ENCODE data around the gene DYRK1B. TPM values are rescaled to one million over a fixed set of nuclear protein-coding genes. Genes with fewer than 3 reads are reported as not detected.
A peak's percentile ranks its signal among the peaks of the same experiment; 100 is the strongest.

The DYRK1B gene
- total and polyA plus RNA-seq, 2 experiments from 2014 or later: 6.5 to 8.6 TPM

DNA sequence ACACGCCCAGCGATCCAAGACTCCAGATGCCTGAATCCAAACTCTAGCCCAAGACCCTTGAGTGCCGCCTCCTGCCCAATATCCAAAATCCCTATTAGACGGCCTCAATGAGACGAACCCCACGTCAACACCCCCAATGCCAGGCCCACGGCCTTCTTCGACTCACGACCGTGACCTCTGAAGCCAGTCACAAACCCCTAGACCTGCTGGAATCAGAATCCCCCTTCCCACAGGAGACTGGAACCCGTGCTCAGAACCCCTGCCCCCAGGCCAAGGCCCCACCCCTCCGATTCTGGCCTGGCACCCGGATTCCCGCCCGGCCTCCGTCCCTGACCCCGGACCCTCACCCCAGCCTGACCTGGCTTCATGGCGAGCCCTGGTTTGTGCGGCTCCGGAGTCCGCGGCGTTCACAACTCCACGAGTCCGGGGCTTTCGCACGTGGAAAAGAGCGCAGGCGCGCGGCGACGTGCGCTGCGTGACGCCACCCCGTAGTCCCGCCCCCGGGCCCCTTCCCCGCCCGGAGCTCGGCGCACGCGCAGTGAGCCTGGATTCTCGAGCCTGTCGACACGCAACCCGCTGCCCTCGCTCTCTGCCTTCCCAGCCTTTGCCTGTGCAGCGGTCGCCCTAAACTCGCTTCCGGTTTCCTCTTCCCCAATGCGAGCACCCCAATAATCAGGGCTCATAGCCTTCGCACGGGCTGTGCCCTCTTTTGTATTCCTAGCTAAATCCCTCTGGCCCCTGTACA is 12.1 kb upstream of the DYRK1B start, which contains the start of gene FBL:
Gene FBL, minus strand, starts transcription at position 447 of the 745 bp plus-strand sequence. Its CDS starts 79 bp downstream, at position 368.
- DNase-seq (ENCODE audit: low spot score) (peak; percentile 94), ATAC-seq (peak; percentile 88)
- peak within 1 kb of the TSS; percentile 94 for H3K27ac Mint-ChIP-seq
- H3K36me3 ChIP-seq (ENCODE audit: insufficient read depth): no peaks in the 10 kb centered on the region; the same call in 1 of the 2 replicates
- peak within 1 kb of the TSS; percentile 90 for H3K4me2 ChIP-seq
- H4K20me1 ChIP-seq (replicated peaks; ENCODE audit: insufficient read depth): peaks cover 41% of the 10 kb centered on the region
- H3K27me3 Mint-ChIP-seq (ENCODE audit: insufficient read depth, low read depth, poor library complexity): peaks cover 6% of the 10 kb centered on the region
- TF ChIP-seq, protein P1, sequence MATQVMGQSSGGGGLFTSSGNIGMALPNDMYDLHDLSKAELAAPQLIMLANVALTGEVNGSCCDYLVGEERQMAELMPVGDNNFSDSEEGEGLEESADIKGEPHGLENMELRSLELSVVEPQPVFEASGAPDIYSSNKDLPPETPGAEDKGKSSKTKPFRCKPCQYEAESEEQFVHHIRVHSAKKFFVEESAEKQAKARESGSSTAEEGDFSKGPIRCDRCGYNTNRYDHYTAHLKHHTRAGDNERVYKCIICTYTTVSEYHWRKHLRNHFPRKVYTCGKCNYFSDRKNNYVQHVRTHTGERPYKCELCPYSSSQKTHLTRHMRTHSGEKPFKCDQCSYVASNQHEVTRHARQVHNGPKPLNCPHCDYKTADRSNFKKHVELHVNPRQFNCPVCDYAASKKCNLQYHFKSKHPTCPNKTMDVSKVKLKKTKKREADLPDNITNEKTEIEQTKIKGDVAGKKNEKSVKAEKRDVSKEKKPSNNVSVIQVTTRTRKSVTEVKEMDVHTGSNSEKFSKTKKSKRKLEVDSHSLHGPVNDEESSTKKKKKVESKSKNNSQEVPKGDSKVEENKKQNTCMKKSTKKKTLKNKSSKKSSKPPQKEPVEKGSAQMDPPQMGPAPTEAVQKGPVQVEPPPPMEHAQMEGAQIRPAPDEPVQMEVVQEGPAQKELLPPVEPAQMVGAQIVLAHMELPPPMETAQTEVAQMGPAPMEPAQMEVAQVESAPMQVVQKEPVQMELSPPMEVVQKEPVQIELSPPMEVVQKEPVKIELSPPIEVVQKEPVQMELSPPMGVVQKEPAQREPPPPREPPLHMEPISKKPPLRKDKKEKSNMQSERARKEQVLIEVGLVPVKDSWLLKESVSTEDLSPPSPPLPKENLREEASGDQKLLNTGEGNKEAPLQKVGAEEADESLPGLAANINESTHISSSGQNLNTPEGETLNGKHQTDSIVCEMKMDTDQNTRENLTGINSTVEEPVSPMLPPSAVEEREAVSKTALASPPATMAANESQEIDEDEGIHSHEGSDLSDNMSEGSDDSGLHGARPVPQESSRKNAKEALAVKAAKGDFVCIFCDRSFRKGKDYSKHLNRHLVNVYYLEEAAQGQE (IDR thresholded peaks at IDR 0.05; ENCODE audit: unreplicated experiment): no peak
- TF ChIP-seq POLR2AphosphoS5 (IDR thresholded peaks at IDR 0.05; ENCODE audit: low read depth) (peak; percentile 95), EZH2phosphoT487 (IDR thresholded peaks at IDR 0.05; ENCODE audit: unreplicated experiment) (no peak), JUNB (IDR thresholded peaks at IDR 0.05; ENCODE audit: unreplicated experiment) (no peak), STAT1 (IDR thresholded peaks at IDR 0.05; ENCODE audit: unreplicated experiment) (no peak), ZNF114 (CRISPR knock-in tag; IDR thresholded peaks at IDR 0.05) (no peak), NANOG (IDR thresholded peaks at IDR 0.05; ENCODE audit: borderline replicate concordance) (no peak), CREB1 (CRISPR knock-in tag; IDR thresholded peaks at IDR 0.05; ENCODE audit: low read depth) (peak; percentile 72)
- TF ChIP-seq, protein P2, sequence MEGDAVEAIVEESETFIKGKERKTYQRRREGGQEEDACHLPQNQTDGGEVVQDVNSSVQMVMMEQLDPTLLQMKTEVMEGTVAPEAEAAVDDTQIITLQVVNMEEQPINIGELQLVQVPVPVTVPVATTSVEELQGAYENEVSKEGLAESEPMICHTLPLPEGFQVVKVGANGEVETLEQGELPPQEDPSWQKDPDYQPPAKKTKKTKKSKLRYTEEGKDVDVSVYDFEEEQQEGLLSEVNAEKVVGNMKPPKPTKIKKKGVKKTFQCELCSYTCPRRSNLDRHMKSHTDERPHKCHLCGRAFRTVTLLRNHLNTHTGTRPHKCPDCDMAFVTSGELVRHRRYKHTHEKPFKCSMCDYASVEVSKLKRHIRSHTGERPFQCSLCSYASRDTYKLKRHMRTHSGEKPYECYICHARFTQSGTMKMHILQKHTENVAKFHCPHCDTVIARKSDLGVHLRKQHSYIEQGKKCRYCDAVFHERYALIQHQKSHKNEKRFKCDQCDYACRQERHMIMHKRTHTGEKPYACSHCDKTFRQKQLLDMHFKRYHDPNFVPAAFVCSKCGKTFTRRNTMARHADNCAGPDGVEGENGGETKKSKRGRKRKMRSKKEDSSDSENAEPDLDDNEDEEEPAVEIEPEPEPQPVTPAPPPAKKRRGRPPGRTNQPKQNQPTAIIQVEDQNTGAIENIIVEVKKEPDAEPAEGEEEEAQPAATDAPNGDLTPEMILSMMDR (conservative IDR thresholded peaks at IDR 0.05; ENCODE audit: low read depth in 2 of 2): no peak
- TF ChIP-seq, protein P3, sequence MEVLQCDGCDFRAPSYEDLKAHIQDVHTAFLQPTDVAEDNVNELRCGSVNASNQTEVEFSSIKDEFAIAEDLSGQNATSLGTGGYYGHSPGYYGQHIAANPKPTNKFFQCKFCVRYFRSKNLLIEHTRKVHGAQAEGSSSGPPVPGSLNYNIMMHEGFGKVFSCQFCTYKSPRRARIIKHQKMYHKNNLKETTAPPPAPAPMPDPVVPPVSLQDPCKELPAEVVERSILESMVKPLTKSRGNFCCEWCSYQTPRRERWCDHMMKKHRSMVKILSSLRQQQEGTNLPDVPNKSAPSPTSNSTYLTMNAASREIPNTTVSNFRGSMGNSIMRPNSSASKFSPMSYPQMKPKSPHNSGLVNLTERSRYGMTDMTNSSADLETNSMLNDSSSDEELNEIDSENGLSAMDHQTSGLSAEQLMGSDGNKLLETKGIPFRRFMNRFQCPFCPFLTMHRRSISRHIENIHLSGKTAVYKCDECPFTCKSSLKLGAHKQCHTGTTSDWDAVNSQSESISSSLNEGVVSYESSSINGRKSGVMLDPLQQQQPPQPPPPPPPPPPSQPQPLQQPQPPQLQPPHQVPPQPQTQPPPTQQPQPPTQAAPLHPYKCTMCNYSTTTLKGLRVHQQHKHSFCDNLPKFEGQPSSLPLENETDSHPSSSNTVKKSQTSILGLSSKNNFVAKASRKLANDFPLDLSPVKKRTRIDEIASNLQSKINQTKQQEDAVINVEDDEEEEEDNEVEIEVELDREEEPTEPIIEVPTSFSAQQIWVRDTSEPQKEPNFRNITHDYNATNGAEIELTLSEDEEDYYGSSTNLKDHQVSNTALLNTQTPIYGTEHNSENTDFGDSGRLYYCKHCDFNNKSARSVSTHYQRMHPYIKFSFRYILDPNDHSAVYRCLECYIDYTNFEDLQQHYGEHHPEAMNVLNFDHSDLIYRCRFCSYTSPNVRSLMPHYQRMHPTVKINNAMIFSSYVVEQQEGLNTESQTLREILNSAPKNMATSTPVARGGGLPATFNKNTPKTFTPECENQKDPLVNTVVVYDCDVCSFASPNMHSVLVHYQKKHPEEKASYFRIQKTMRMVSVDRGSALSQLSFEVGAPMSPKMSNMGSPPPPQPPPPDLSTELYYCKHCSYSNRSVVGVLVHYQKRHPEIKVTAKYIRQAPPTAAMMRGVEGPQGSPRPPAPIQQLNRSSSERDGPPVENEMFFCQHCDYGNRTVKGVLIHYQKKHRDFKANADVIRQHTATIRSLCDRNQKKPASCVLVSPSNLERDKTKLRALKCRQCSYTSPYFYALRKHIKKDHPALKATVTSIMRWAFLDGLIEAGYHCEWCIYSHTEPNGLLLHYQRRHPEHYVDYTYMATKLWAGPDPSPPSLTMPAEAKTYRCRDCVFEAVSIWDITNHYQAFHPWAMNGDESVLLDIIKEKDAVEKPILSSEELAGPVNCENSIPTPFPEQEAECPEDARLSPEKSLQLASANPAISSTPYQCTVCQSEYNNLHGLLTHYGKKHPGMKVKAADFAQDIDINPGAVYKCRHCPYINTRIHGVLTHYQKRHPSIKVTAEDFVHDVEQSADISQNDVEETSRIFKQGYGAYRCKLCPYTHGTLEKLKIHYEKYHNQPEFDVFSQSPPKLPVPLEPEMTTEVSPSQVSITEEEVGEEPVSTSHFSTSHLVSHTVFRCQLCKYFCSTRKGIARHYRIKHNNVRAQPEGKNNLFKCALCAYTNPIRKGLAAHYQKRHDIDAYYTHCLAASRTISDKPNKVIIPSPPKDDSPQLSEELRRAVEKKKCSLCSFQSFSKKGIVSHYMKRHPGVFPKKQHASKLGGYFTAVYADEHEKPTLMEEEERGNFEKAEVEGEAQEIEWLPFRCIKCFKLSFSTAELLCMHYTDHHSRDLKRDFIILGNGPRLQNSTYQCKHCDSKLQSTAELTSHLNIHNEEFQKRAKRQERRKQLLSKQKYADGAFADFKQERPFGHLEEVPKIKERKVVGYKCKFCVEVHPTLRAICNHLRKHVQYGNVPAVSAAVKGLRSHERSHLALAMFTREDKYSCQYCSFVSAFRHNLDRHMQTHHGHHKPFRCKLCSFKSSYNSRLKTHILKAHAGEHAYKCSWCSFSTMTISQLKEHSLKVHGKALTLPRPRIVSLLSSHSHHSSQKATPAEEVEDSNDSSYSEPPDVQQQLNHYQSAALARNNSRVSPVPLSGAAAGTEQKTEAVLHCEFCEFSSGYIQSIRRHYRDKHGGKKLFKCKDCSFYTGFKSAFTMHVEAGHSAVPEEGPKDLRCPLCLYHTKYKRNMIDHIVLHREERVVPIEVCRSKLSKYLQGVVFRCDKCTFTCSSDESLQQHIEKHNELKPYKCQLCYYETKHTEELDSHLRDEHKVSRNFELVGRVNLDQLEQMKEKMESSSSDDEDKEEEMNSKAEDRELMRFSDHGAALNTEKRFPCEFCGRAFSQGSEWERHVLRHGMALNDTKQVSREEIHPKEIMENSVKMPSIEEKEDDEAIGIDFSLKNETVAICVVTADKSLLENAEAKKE (CRISPR knock-in tag; IDR thresholded peaks at IDR 0.05): no peak
- peak within 1 kb of the TSS; percentile 97 for H3K27ac ChIP-seq (ENCODE audit: low read depth)
- peaks cover 30% of the 10 kb centered on the region for H3K4me1 ChIP-seq (ENCODE audit: insufficient read depth)
- H3K9me2 ChIP-seq (ENCODE audit: insufficient read depth): no peaks in the 10 kb centered on the region
- H2AFZ ChIP-seq: peak within 1 kb of the TSS; percentile 93
- peaks cover 3% of the 10 kb centered on the region; the same call in 1 of the 3 replicates for H3K36me3 Mint-ChIP-seq (ENCODE audit: low read depth)
- H3F3A ChIP-seq (replicated peaks; ENCODE audit: low read depth): 0 out of 2 replicates have a peak, but pooled peaks cover 3% of the 10 kb centered on the region
- H3K27me3 ChIP-seq (ENCODE audit: insufficient read depth): no peaks in the 10 kb centered on the region
- peaks cover 41% of the 10 kb centered on the region for H3K4me1 Mint-ChIP-seq
- peaks cover 50% of the 10 kb centered on the region for H3K79me2 ChIP-seq (replicated peaks; ENCODE audit: insufficient read depth)
- H3K4me3 ChIP-seq: peak within 1 kb of the TSS; percentile 96
- no peaks in the 10 kb centered on the region for H3K9me3 Mint-ChIP-seq
- H3K4me3 Mint-ChIP-seq: peak within 1 kb of the TSS; percentile 97

Measured in GM23338 (cell line).